Panc1 (cell line): ENCODE results near the gene TBX5. TPM values are rescaled to one million over a fixed set of nuclear protein-coding genes. Genes with fewer than 3 reads are reported as not detected.

ENCODE experiments used
- ATAC-seq: fragments of 200-7000 bp; cut with Tn5 transposase; 2 replicates; pipeline ENCODE4 v1.9.1; 2020; ENCODE audit warnings: mild to moderate bottlenecking, moderate library complexity
- BruUV-seq: library from RNA; stranded (reverse); fragments of 400-500 nt; replicated peaks from 2 replicates; lab custom pipeline; 2021; lab: Mats Ljungman, UMichigan
- CTCF ChIA-PET: fragments of 300-600 bp; sonication (Branson Sonifier 250); formaldehyde crosslinking; loops from one replicate; lab custom pipeline; 2022; ENCODE audit warnings: antibody characterized with exemption; lab: Charles Lee
- POLR2A ChIA-PET: fragments of 300-600 bp; sonication (Branson Sonifier 250); formaldehyde crosslinking; loops from one replicate; lab custom pipeline; 2022; ENCODE audit warnings: antibody characterized with exemption; lab: Charles Lee
- DNase-seq: peaks from one replicate; pipeline ENCODE4 v3.0.0-alpha.2; 2010; ENCODE audit warnings: low read depth, low spot score
- H3K27ac ChIP-seq: 2 replicates; pipeline ENCODE4 v1.5.1; 2011; ENCODE audit warnings: mild to moderate bottlenecking, low read length, inconsistent platforms
- H3K27me3 ChIP-seq: fragments of 200-500 bp; sonication (Bioruptor generic); 2 replicates; pipeline ENCODE4 v1.6.0; 2014; ENCODE audit warnings: low read length, inconsistent platforms; ENCODE audit not compliant: control insufficient read depth, insufficient read depth
- H3K36me3 ChIP-seq: fragments of 200-500 bp; sonication (Bioruptor generic); 2 replicates; pipeline ENCODE4 v1.5.1; 2014; ENCODE audit warnings: inconsistent platforms, mild to moderate bottlenecking, low read length, moderate library complexity; ENCODE audit not compliant: control insufficient read depth, insufficient read depth
- H3K4me1 ChIP-seq: 2 replicates; pipeline ENCODE4 v1.5.1; 2011; ENCODE audit warnings: inconsistent platforms, mild to moderate bottlenecking, low read length, moderate library complexity; ENCODE audit not compliant: control insufficient read depth, insufficient read depth
- H3K4me3 ChIP-seq, 2 experiments: 2 replicates each; pipeline ENCODE4 v1.5.1; 2011 to 2012; ENCODE audit warnings: low read depth in 2 of 2, low read length in 2 of 2, mild to moderate bottlenecking in 2 of 2, inconsistent platforms in 1 of 2, moderate library complexity in 1 of 2
- H3K9me3 ChIP-seq: fragments of 200-500 bp; sonication (Bioruptor generic); 2 replicates; pipeline ENCODE4 v1.5.1; 2014; ENCODE audit warnings: low read depth, mild to moderate bottlenecking, inconsistent platforms, low read length, moderate library complexity; ENCODE audit not compliant: control insufficient read depth, insufficient read depth
- CTCF ChIP-seq: fragments of 450-650 bp; IDR thresholded peaks from 2 replicates; pipeline ENCODE4 v1.5.1; 2017; ENCODE audit warnings: mild to moderate bottlenecking
- POLR2AphosphoS5 ChIP-seq: IDR thresholded peaks from 2 replicates; pipeline ENCODE4 v1.6.1; 2012; ENCODE audit warnings: mild to moderate bottlenecking, low read depth, low read length, moderate library complexity
- REST ChIP-seq, 2 experiments: IDR thresholded peaks; 2 replicates each; pipeline ENCODE4 v1.6.1; 2011 to 2012; ENCODE audit warnings: low read depth in 2 of 2, control low read depth in 1 of 2, low read length in 1 of 2, mild to moderate bottlenecking in 1 of 2, moderate library complexity in 1 of 2; ENCODE audit not compliant: insufficient read depth in 1 of 2
- SIN3A ChIP-seq: IDR thresholded peaks from 2 replicates; pipeline ENCODE4 v1.6.1; 2012; ENCODE audit warnings: low read depth, mild to moderate bottlenecking, low read length, moderate library complexity, borderline replicate concordance; ENCODE audit not compliant: insufficient read depth
- TCF7L2 ChIP-seq: IDR thresholded peaks from 2 replicates; pipeline ENCODE4 v1.6.1; 2011; ENCODE audit warnings: mild to moderate bottlenecking, low read depth, low read length, inconsistent platforms
- in situ Hi-C: cut with HindIII; loops from 2 replicates; pipeline ENCODE4 v1.10.0; 2016; ENCODE audit warnings: low sequenced_read_pairs, low pct_unique_long_range_greater_than_20kb
- intact Hi-C: fragments of 100-400 bp; cut with micrococcal nuclease; formaldehyde crosslinking; loops from one replicate; pipeline ENCODE4 v1.10.0; 2022; ENCODE audit not compliant: unreplicated experiment
- total RNA-seq: library from RNA; stranded (reverse); gene quantifications from one replicate; pipeline ENCODE4 v1.2.1, GENCODE V29; 2021; ENCODE audit not compliant: unreplicated experiment

Gene TBX5
- total RNA-seq, 1 experiment from 2014 or later = not detected

- TF ChIP-seq POLR2AphosphoS5 = no peak
- no peak for TF ChIP-seq SIN3A
- TF ChIP-seq TCF7L2 = no peak
- no peak for TF ChIP-seq CTCF
- TF ChIP-seq REST (IDR thresholded peaks at IDR 0.05; ENCODE audit: insufficient read depth in 1 of 2, low read depth in 2 of 2, low read length in 1 of 2) = no peak
- peaks cover 5% of the 10 kb centered on the region for H3K27me3 ChIP-seq
- in situ Hi-C loops (no loop called here), intact Hi-C loops (no loop called here)
- H3K4me1 ChIP-seq = no peaks in the 10 kb centered on the region
- H3K27ac ChIP-seq = no peak overlapping the region
- no TSS peak for BruUV-seq
- ATAC-seq = no peak
- no peak for DNase-seq
- no peaks in the 10 kb centered on the region for H3K36me3 ChIP-seq
- CTCF ChIA-PET = no interaction called here
- H3K9me3 ChIP-seq = no peaks in the 10 kb centered on the region
- POLR2A ChIA-PET = no interaction called here
- no peak overlapping the region for H3K4me3 ChIP-seq
Measured at GRCh38 chr12:114399664-114400211, 6.2 kb downstream of the TBX5 start.

GRCh38 chr12:114397978-114398881 is 7.7 kb downstream of the TBX5 start:
- H3K36me3 ChIP-seq = no peaks in the 10 kb centered on the region
- POLR2A ChIA-PET = no interaction called here
- intact Hi-C loops = no loop called here
- CTCF ChIA-PET = no interaction called here
- no peak overlapping the region for H3K27ac ChIP-seq
- ATAC-seq = no peak
- H3K4me1 ChIP-seq = no peaks in the 10 kb centered on the region
- BruUV-seq = no TSS peak
- in situ Hi-C loops = no loop called here
- DNase-seq = no peak
- H3K27me3 ChIP-seq = peaks cover 8% of the 10 kb centered on the region
- no peaks in the 10 kb centered on the region for H3K9me3 ChIP-seq
- TF ChIP-seq REST (IDR thresholded peaks at IDR 0.05; ENCODE audit: insufficient read depth in 1 of 2, low read depth in 2 of 2, low read length in 1 of 2) (no peak), POLR2AphosphoS5 (no peak), CTCF (no peak), SIN3A (no peak), TCF7L2 (no peak)
- no peak overlapping the region for H3K4me3 ChIP-seq
